ENCODE measurements around the gene FDX2. TPM values are rescaled to one million over a fixed set of nuclear protein-coding genes. Genes with fewer than 3 reads are reported as not detected.

FDX2 gene
- total RNA-seq, 4 donors from 2014 or later: 6.7 to 36.5 (median 16.6) TPM

DNA sequence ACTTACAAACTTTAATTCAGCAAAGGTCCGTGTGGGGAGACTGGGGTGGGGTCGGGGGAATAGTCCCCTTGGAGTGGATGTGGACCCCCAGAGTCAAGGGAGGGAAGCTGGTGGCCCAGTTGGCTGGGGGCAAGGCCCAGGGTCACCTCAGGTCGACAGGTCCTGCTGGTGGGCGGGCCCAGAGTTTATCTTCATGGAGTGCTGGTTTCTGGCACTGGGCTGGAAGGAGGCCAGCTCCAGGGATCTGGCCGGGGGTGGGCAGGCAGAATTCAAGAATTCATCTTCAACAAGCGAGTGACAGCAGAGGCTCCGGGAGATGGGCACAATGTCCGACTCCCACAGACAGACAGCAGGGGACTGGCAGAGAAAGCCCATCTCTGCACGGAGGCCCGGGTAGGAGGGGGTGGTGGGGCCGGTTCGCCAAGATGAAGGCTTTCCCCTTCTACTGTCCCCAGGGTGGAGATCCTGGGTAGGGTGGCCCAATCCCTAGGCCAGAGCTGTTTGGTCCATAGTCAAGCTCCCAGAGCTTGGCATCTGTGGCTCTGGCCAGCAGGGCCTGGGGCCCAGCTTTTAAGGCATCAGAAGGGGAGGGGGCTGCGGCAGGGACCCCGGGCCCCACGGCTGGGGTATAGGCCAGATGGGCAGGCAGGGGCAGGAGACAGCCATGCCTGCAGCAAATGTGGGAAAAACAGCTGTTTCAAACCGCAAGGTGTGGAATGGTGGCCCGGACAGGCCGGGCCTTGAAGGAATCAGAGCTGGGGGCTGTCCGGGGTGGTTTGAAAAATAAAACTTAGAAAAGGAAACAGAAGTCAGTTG, 622 bp upstream of the FDX2 start:
- WGBS, 2 donors (ENCODE audit: low coverage in 1 of 2): 33 to 86% methylated on average over 2 to 4 of the region's 19 CpGs
- Histone ChIP-seq H3K27ac (peak overlapping the region in 3 of 4 donors; percentile 55 to 76 (median 73)), H3K36me3 (peaks cover 0 to 51% of the 10 kb centered on the region in 2 donors), H3K27me3 (no peaks in the 10 kb centered on the region), H3K9me3 (no peaks in the 10 kb centered on the region), H3K4me1 (peaks cover 0 to 21% (median 8%) of the 10 kb centered on the region in 3 donors), H3K4me3 (peak overlapping the region in 1 of 2 donors; percentile 90)
- TF ChIP-seq POLR2A (IDR thresholded peaks at IDR 0.05) (no peak), EP300 (IDR thresholded peaks at IDR 0.05) (no peak), CTCF (IDR thresholded peaks at IDR 0.05) (no peak), POLR2AphosphoS5 (IDR thresholded peaks at IDR 0.05) (no peak)
- ATAC-seq: no peak

GRCh38 chr19:10309423-10309822, 6.4 kb downstream of the FDX2 start, which contains the start of gene ZGLP1:
TSS of gene ZGLP1 (minus strand) at chr19:10309815.
- H3K27me3 ChIP-seq: no peaks in the 10 kb centered on the region
- H3K9me3 ChIP-seq: no peaks in the 10 kb centered on the region
- peaks cover 0 to 4% (median 0%) of the 10 kb centered on the region in 3 donors for H3K4me1 ChIP-seq
- peaks cover 0 to 21% of the 10 kb centered on the region in 2 donors for H3K36me3 ChIP-seq
- no peak for ATAC-seq
- WGBS, 2 donors (ENCODE audit: low coverage in 1 of 2): 90 to 95% methylated on average over 7 to 10 of the region's 24 CpGs
- no peak within 1 kb of the TSS for H3K4me3 ChIP-seq
- no peak for TF ChIP-seq EP300 (IDR thresholded peaks at IDR 0.05)
- no peak for TF ChIP-seq POLR2A (IDR thresholded peaks at IDR 0.05)
- TF ChIP-seq POLR2AphosphoS5 (IDR thresholded peaks at IDR 0.05): no peak
- TF ChIP-seq CTCF (IDR thresholded peaks at IDR 0.05): no peak
- no peak within 1 kb of the TSS for H3K27ac ChIP-seq

GRCh38 chr19:10306327-10306726, 9.5 kb downstream of the FDX2 start:
- no peak for ATAC-seq
- no peak for TF ChIP-seq POLR2AphosphoS5 (IDR thresholded peaks at IDR 0.05)
- TF ChIP-seq POLR2A (IDR thresholded peaks at IDR 0.05): no peak
- TF ChIP-seq EP300 (IDR thresholded peaks at IDR 0.05): no peak
- no peak for TF ChIP-seq CTCF (IDR thresholded peaks at IDR 0.05)

DNA sequence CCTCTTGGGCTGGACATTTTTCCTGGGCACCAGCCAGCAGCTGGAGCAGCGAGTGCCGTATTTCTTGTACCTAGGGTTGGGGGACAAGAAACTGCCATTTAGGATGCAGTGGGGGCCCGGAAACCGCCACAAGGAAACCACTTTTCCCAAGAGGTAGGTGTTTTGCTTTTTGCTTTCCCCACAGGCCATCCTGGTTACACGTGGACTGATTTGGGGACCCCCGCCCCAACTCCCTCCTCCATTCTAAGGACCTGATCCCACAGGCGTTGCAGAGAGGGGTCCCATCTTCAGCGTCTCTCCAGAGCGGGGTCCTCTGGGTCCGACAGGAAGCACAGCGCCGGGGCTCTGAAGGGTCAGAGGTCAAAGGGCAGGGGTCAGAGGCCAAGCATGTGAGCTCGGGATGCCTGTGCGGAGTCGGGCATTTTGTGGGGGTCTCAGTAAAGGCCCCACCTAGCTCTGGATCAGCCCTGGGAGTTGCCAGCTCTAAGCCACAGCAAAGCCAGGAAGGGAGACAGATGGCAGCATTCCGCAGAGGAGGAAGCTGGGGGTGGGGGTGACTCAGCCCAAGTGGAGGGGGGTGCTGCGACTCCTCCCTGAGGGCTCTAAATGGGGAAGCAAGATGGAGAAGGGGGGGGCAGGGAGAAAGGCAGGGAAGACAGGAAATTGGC, 10.5 kb downstream of the FDX2 start:
- Histone ChIP-seq H3K9me3 (no peaks in the 10 kb centered on the region), H3K4me3 (no peak overlapping the region), H3K27ac (no peak overlapping the region), H3K4me1 (no peaks in the 10 kb centered on the region), H3K36me3 (peaks cover 0 to 12% of the 10 kb centered on the region in 2 donors), H3K27me3 (peaks cover 6% of the 10 kb centered on the region)
- no peak for TF ChIP-seq POLR2AphosphoS5 (IDR thresholded peaks at IDR 0.05)
- TF ChIP-seq POLR2A (IDR thresholded peaks at IDR 0.05): no peak
- TF ChIP-seq CTCF (IDR thresholded peaks at IDR 0.05): no peak
- no peak for TF ChIP-seq EP300 (IDR thresholded peaks at IDR 0.05)
- ATAC-seq: no peak
- WGBS, 2 donors (ENCODE audit: low coverage in 1 of 2): 30% methylated on average over 3 of the region's 17 CpGs; no CpG with 5 or more reads in 1 of the 2 donors

More at GRCh38 chr19:10306327-10306726, 9.5 kb downstream of the FDX2 start:
- H3K4me3 ChIP-seq: no peak overlapping the region
- H3K36me3 ChIP-seq: peaks cover 0 to 21% of the 10 kb centered on the region in 2 donors
- H3K27me3 ChIP-seq: no peaks in the 10 kb centered on the region
- no peaks in the 10 kb centered on the region for H3K4me1 ChIP-seq
- no peak overlapping the region for H3K27ac ChIP-seq
- no peaks in the 10 kb centered on the region for H3K9me3 ChIP-seq
- WGBS, 2 donors (ENCODE audit: low coverage in 1 of 2): 90 to 92% methylated on average over 2 to 5 of the region's 5 CpGs
